ENCODE data around the gene BTC.
"Not testable (repeated sequence)": the region's sequence is repeated elsewhere in the genome, so short reads cannot be mapped to it uniquely, and the experiment has no call there.

BTC gene

GRCh38 chr4:74757136-74757535, 37.2 kb downstream of the BTC start:
- no peak for DNase-seq (ENCODE audit: low spot score)

- no peak for DNase-seq (ENCODE audit: low spot score)
Measured at GRCh38 chr4:74755486-74755885, 38.8 kb downstream of the BTC start.

- no peak for DNase-seq (ENCODE audit: low spot score)
Measured at GRCh38 chr4:74754218-74754617, 40.1 kb downstream of the BTC start.

- DNase-seq (ENCODE audit: low spot score): no peak
Measured at GRCh38 chr4:74752798-74753197, 41.5 kb downstream of the BTC start.

- no peak for DNase-seq (ENCODE audit: low spot score)
Measured at GRCh38 chr4:74751856-74752255, 42.5 kb downstream of the BTC start.

- no peak for DNase-seq (ENCODE audit: low spot score)
Measured at GRCh38 chr4:74751247-74751646, 43.1 kb downstream of the BTC start.

- no peak for DNase-seq (ENCODE audit: low spot score)
Measured at GRCh38 chr4:74742185-74742584, 52.1 kb downstream of the BTC start.

- DNase-seq (ENCODE audit: low spot score): no peak
Measured at GRCh38 chr4:74738464-74739143, 55.7 kb downstream of the BTC start.

- no peak for DNase-seq (ENCODE audit: low spot score)
Measured at GRCh38 chr4:74734995-74735394, 59.3 kb downstream of the BTC start.

GRCh38 chr4:74733756-74734155, 60.6 kb downstream of the BTC start:
- no peak for DNase-seq (ENCODE audit: low spot score)

- no peak for DNase-seq (ENCODE audit: low spot score)
Measured at GRCh38 chr4:74724979-74725378, 69.3 kb downstream of the BTC start.

GRCh38 chr4:74716436-74716765, 77.9 kb downstream of the BTC start:
- DNase-seq (ENCODE audit: low spot score): no peak

- DNase-seq (ENCODE audit: low spot score): no peak
Measured at GRCh38 chr4:74715706-74716435, 78.5 kb downstream of the BTC start.

GRCh38 chr4:74714611-74715130, 79.7 kb downstream of the BTC start:
- no peak for DNase-seq (ENCODE audit: low spot score)

- DNase-seq (ENCODE audit: low spot score): not testable (repeated sequence)
Measured at GRCh38 chr4:74708135-74708534, 86.2 kb downstream of the BTC start.
